HG03432 (cell line): ENCODE measurements around the gene TRAPPC14.

Source experiments
- ATAC-seq: cut with Tn5 transposase; IDR thresholded peaks from one replicate; pipeline ENCODE4 v1.9.1; 2021; ENCODE audit warnings: mild to moderate bottlenecking, moderate library complexity; ENCODE audit not compliant: unreplicated experiment

The TRAPPC14 gene

DNA sequence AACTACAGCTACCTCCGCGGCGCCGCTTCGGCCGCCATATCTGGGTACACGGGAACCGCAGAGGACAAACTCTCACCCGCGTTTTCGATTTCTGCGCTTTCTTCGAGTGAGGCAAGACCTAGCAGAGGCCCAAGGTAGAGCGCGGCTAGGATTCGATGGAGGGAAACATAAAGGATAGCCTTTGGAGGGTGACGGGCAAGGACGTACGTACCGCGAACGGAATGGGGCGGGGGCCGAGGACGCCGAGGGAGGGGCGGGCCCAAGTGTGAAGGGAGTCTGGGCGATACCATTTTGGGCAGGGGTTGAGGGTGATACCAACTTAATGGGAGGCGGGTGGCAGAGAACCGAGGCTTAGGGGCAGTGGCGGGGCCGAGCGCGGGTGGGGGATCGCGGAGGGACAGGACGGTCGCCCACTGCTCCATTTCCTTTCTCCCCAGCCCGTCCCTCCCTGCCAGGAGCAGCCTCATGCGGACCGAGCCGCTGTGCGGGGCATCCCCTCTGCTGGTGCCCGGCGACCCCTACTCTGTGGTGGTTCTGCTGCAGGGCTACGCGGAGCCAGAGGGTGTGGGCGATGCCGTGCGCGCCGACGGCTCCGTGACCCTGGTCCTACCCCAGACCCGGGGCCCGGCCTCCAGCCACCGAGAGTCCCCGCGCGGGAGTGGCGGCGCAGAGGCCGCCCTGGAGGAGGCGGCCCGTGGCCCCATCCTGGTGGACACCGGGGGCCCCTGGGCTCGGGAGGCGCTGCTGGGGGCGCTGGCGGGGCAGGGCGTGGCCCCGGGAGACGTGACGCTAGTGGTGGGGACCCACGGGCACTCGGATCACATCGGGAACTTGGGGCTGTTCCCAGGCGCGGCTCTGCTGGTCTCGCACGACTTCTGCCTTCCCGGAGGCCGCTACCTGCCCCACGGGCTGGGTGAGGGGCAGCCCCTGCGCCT lies 31.3 kb downstream of the TRAPPC14 start, which contains the start of gene MBLAC1:
MBLAC1 (plus strand) TSS at position 37 of the 935 bp plus-strand sequence; CDS start at position 466, 429 bp downstream.
- peak; percentile 65 for ATAC-seq

- peak; percentile 23 for ATAC-seq
Measured at GRCh38 chr7:100126239-100126930, 32.1 kb downstream of the TRAPPC14 start.

- ATAC-seq, result no peak
Measured at GRCh38 chr7:100124301-100125230, 34.0 kb downstream of the TRAPPC14 start.

- no peak for ATAC-seq
Measured at GRCh38 chr7:100122568-100122967, 36.0 kb downstream of the TRAPPC14 start.

DNA sequence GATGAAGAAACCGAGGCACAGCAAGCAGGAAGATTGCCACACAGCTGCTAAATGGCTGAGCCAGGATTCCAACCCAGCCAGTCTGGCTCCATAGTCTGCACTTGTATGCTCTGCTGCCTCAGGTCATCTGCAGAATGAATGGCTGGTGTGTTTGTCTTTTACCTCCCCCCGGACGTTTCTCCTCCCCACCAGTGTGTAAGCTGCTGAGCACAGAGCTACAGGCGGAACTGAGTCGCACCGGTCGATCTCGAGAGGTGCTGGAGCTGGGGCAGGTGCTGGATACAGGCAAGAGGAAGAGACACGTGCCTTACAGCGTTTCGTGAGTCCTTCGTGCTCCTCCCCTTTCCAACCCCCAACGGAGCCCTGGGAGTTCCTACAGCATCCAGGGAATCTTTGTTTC lies 36.5 kb downstream of the TRAPPC14 start:
- ATAC-seq, result no peak

GRCh38 chr7:100120733-100121036 lies 37.8 kb downstream of the TRAPPC14 start:
- ATAC-seq, result no peak

GRCh38 chr7:100119970-100120732 lies 38.4 kb downstream of the TRAPPC14 start:
- peak; percentile 32 for ATAC-seq

DNA sequence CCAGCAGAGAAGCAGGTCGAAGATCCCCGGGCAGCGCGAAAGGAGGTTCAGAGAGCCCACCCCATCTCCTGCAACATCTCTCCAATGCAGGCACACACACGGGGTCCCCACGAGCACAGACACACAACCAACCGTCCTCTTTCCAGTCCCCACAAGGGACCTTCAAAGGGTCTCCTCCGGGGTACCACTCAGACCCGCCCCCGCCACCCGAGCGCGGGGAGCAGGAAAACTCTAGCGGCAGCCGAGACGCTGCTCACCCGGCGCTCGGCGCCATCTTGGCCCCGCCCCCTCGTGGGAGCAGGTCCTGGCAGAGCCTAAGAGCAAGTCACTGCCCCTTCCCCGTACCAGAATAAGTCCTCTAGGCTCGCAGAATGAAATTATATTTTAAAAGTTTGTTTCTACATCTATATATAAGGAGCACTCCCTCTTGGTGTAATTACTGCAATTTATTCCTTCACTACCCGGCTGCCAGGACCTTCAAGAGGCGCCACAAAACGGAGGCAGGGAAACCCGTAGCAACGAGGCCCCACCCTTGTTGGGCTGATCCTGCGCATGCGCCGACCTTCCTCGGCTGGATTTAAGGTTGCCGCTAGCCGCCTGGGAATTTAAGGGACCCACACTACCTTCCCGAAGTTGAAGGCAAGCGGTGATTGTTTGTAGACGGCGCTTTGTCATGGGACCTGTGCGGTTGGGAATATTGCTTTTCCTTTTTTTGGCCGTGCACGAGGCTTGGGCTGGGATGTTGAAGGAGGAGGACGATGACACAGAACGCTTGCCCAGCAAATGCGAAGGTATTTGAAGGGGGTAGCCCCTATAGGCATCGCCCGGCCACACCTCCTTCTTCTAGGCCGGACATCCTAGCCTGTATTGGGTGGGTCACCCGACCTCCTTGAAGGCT lies 39.2 kb downstream of the TRAPPC14 start, which contains the start of the genes CNPY4 and TAF6:
CNPY4 (plus strand) TSS at position 563 of the 898 bp plus-strand sequence; CDS start at position 674, 111 bp downstream.
TAF6 (minus strand) TSS at position 287 of the 898 bp plus-strand sequence. CDS start 5,149 bp downstream, outside the sequence.
- ATAC-seq, result peak; percentile 74

- no peak for ATAC-seq
Measured at GRCh38 chr7:100118388-100119071, 40.0 kb downstream of the TRAPPC14 start.

- no peak for ATAC-seq
Measured at GRCh38 chr7:100115026-100115425, 43.5 kb downstream of the TRAPPC14 start.

- ATAC-seq, result no peak
Measured at GRCh38 chr7:100111914-100112313, 46.6 kb downstream of the TRAPPC14 start.

DNA sequence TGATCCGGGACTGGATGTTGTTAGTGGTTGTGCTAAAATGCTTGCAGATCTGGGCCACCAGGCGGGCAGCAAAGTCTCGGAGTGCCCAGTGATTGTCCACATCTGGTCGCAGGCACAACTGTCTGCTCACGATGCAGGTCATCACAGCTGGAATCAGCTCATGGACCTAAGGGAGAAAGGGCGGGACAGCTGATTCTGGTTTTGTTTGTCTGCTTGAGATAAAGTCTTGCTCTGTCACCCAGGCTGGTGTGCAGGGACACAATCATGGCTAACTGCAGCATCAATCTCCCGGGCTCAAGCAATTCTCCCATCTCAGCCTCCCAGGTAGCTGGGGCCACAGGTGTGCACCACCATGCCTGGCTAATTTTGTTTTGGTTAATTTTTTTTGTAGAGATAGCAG lies 47.4 kb downstream of the TRAPPC14 start:
- ATAC-seq, result no peak

- no peak for ATAC-seq
Measured at GRCh38 chr7:100109521-100110163, 48.9 kb downstream of the TRAPPC14 start.

DNA sequence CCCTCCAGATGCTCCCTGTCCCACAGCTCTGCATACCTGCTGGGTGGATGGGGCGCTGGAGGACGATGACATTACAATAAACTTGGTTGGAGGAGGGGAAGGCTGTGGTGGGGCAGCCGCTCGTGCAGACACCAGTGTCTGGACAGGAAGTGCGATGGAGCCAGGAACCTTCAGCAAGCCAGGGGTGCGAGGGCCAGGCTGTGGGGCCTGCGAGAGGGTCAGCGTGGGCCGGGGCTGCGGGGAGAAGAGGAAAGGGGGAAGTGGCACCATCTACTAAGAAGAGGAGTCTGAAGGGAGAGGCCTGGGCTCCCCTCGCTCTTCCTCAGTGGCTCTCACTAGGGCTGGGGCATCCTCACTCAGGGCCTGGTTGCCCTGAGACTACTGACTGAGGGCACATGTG lies 50.6 kb downstream of the TRAPPC14 start:
- no peak for ATAC-seq

DNA sequence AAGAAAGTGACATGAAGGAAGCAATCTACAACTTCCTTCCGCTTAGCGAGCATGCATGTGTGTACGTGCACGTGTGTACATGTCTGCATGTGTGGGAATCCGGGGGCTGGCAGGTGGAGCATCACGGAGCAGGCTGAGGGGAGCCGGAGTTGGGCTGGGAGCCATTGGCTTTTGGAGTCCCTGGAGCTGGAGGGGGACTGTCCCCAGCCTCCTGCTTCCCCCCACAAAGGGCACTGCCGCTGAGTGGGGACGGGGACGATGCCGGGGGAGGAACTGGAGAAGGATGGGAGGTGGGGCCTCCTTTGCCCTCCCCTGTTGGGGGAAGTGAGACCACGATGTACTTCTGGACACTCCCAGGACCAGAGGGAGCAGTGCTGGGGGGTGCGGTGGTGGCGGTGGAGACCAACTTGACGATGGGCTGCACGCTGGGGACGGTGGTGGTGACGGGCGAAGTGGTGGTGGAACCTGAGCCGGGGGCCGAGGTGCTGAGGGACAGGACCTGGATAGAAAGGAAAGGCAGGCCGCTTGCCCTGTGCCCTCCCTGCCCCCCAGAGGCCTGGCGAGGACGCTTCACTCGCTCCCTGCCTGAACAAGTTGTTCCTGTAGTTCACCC lies 51.3 kb downstream of the TRAPPC14 start:
- no peak for ATAC-seq

GRCh38 chr7:100106633-100107032 lies 51.9 kb downstream of the TRAPPC14 start:
- no peak for ATAC-seq

GRCh38 chr7:100105534-100105933 lies 53.0 kb downstream of the TRAPPC14 start:
- ATAC-seq, result no peak
